NCI-H446 (cell line): ENCODE data around the gene KNG1.

Source experiments
- DNase-seq, 2 experiments: peaks; one replicate each; lab custom pipeline; 2025; lab: John Stamatoyannopoulos, UW

KNG1 gene

DNA sequence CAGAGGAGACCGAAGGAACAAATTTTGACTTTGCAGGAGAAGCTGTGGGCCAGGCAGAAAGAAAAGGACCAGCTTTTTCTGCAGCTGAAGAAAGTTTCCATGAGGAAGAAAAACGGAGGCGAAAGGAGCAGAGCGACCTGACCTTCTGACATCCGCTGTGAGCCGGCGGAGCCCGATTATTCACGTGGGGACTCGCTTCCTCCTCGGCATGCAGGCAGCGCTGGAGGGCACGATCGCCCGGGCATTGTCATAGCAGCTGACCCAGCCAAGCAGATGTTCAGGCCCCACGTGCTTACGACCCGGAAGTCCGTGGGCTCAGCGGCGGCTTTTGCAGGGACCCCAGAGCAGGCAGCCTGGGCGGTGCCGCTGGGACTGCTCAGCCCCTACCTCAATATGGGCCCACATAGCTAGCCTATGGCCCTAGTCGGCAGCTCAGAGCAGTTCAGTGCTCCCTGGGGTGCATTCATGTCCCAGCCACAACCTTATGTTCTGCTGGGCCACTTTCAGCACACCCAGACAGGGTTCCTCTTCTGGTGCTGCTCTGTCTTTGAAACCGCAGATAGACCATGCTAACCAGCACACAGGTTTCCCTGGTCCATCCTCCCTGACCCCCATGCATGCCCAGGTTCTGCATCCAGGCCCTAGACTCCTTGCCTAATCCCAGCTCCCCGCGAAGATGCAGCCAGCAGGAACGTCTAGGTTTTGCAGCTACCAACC lies 55.7 kb downstream of the KNG1 start:
- no peak for DNase-seq

- no peak for DNase-seq
These were observed 58.8 kb downstream of the KNG1 start for GRCh38 chr3:186775999-186776398.

DNA sequence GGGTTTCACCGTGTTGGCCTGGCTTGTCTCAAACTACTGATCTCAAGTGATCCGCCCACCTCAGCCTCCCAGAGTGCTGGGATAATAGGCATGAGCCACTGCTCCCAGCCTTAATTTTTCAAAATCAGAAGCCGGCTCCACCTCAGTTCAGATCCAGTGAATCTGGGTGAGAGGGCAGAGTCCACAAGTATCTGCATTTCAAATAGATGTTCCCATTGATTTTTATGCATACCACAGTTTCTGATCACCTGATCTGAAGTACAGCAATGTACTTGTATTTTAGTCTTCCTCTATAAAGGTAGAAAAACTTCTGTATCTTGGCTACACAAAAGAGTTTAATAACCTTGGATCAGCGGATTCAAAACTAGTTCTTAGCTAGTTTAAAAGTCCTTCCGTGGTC lies 62.0 kb downstream of the KNG1 start:
- no peak for DNase-seq

- DNase-seq = no peak
These were observed 65.4 kb downstream of the KNG1 start for GRCh38 chr3:186782542-186783057.

GRCh38 chr3:186783058-186783730 lies 66.0 kb downstream of the KNG1 start, which contains the start of gene EIF4A2:
EIF4A2 (plus strand) TSS chr3:186783577; CDS start chr3:186783611, 34 bp downstream.
- peak; percentile 79 to 92 for DNase-seq

- peak; percentile 66 to 83 for DNase-seq
These were observed 66.8 kb downstream of the KNG1 start for GRCh38 chr3:186783731-186784515.

- no peak for DNase-seq
These were observed 67.8 kb downstream of the KNG1 start for GRCh38 chr3:186784820-186785494.

DNA sequence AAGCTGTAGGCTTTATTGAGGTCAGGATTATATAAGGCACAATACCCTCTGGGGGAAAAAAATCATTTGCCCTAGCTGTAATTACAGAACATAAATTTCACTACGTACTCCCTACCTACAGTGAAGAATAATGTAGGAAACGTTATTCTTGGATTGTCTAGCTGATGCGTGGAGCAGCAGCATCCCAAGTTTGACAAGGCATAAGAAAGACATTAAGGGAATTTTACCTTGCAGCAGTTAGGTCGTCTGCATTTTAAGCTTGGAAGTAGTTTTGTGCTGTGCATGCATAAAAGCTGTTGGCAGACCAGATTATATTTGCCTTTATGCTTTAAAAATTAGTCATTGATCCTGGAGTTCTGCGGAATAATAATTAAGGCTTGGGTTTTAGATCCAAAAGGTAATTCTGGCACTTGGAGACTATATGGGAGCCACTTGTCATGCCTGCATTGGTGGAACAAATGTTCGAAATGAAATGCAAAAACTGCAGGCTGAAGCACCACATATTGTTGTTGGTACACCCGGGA lies 68.4 kb downstream of the KNG1 start:
- DNase-seq = no peak

DNA sequence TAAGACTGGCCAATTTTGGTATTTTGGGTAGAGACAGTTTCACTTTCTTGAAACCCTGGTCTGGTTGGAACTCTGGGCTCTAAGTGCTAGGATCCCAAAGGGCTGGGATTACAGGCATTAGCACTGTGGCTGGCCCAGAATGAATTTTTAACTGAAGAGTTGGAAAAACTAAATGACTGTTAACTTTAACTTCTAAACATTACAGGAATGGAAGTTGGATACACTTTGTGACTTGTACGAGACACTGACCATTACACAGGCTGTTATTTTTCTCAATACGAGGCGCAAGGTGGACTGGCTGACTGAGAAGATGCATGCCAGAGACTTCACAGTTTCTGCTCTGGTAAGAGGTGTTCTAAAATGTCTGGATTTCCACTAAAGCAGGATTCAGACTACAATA lies 69.8 kb downstream of the KNG1 start:
- no peak for DNase-seq

DNA sequence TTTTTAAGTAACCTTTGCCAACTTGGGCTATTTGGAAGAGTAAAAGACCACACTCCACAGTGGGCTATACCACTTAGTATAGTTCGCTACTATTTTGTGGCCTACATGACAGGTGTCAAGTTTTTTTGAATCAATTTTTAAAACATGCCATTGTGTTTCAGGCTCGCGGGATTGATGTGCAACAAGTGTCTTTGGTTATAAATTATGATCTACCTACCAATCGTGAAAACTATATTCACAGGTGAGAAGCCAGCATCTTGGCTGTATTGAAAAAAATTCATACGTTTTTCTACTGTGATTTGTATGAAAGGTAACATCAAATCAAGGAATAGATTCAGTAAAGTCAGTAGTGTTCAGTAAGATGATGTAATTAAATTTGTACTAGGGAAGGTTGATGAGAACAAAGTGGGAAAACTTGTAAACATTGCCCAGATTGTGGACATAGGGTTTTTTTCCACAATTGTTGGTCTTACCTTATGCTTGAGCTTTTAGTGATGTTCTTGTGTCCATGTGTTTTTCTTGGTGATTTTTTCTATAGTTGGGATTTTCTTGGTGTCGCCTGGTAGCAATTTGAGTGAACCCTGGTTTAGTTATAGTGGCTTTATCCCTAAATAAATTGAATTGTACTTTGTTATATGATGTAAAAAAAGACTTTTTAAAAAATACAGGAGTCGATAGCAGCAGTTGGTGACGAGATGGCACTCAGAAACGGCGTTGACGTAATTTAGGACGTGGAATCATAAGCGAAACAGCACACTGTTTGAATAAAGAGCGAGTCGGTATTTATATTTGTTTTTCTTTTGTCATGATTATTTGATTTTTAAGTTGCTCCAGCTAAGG lies 70.7 kb downstream of the KNG1 start:
- no peak for DNase-seq

GRCh38 chr3:186788482-186789370 lies 71.6 kb downstream of the KNG1 start:
- DNase-seq = no peak

DNA sequence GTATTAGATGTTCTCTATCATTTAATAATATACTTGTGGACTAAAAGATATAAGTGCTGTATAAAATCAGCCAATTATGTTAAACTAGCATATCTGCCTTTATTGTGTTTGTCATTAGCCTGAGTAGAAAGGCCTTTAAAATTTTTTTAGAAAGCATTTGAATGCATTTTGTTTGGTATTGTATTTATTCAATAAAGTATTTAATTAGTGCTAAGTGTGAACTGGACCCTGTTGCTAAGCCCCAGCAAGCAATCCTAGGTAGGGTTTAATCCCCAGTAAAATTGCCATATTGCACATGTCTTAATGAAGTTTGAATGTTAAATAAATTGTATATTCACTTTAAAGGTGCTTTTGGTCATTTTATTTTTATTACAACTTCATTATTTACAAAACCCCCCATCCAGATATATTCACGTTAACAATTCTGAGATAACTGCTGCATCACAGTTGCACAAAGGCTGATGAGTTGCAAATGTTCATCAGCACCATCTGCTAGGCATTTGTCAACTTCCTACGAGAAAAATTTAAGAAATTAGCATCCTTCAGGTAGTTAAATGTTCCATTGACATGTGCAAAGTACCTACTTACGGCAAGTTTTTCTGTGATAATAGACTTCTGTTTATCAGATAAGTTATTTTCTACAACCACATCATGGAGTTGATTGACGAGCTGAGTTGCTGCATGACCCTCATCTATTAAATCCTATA lies 72.5 kb downstream of the KNG1 start:
- DNase-seq = no peak

DNA sequence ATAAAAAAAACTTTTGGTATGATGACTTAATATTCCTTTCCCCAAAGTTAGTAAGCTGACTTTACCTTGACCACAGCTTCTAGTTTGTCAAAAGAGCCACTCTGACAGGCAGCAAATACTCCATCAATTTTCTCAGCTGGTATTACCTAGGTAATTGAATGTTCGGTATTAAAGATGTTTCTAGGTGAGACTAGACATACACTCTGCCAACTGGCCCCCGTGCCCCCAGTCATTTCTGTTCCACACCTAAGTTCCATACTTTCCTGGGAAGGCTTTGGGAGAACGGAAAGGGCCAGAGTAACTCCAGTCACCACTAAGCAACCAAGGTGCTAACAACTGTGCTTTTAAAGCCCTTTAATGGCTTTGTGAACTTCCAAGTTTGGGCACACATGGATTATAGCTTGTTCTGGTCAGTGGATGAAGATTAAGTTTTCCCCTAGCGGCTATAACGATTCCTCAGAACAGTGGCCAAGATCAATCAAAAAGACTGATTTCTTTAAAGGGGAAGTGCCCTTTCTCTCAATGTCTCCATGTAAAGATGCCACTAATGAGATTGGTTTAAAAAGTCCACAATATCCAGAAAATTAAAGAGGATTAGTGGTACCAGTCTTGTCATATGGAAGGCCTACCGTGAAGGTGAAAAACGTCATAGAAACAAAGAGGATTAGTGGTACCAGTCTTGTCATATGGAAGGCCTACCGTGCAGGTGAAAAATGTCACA lies 73.3 kb downstream of the KNG1 start:
- no peak for DNase-seq
